HG02884 (cell line): ENCODE measurements around the gene RNF167.

Experiments
- ATAC-seq: cut with Tn5 transposase; IDR thresholded peaks from one replicate; pipeline ENCODE4 v1.9.1; 2021; ENCODE audit warnings: mild to moderate bottlenecking, moderate library complexity; ENCODE audit not compliant: unreplicated experiment

RNF167 gene

DNA sequence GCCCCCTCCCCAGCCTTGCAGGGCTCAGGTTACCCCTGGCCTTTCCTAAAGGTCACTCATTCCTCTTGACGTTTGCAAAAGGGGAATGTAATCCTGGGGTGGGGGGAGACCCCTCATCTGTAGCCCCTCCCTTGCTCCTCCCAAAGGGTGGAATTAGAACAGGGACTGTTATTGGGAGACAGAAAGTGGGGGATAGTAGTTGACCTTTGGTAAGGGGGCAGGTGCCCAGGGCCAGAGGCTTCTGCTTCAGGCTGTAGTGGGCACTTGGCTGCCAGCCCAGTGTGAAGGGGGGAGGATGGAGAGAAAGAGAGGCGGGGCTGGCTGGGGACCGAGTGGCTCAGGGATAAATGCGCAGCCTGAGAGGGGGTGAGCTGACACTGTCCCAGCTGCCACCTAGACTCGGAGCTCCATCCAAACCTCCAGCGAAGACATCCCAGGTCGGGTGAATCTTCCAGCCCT, 10.7 kb downstream of the RNF167 start, which contains the start of gene ENO3:
TSS of gene ENO3 (plus strand) at position 374 of the 459 bp plus-strand sequence. CDS start 711 bp downstream, outside the sequence.
- ATAC-seq, result no peak

GRCh38 chr17:4951486-4951885, 11.4 kb downstream of the RNF167 start:
- no peak for ATAC-seq

- ATAC-seq, result no peak
Measured at GRCh38 chr17:4953451-4953961, 13.4 kb downstream of the RNF167 start.

DNA sequence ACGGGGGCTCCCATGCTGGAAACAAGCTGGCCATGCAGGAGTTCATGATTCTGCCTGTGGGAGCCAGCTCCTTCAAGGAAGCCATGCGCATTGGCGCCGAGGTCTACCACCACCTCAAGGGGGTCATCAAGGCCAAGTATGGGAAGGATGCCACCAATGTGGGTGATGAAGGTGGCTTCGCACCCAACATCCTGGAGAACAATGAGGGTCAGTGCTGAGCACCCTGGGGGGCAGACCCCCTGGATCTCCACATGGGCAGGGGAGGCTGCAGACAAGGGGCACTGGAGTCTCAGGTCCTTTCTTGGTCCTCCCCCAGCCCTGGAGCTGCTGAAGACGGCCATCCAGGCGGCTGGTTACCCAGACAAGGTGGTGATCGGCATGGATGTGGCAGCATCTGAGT, 15.0 kb downstream of the RNF167 start:
- no peak for ATAC-seq

DNA sequence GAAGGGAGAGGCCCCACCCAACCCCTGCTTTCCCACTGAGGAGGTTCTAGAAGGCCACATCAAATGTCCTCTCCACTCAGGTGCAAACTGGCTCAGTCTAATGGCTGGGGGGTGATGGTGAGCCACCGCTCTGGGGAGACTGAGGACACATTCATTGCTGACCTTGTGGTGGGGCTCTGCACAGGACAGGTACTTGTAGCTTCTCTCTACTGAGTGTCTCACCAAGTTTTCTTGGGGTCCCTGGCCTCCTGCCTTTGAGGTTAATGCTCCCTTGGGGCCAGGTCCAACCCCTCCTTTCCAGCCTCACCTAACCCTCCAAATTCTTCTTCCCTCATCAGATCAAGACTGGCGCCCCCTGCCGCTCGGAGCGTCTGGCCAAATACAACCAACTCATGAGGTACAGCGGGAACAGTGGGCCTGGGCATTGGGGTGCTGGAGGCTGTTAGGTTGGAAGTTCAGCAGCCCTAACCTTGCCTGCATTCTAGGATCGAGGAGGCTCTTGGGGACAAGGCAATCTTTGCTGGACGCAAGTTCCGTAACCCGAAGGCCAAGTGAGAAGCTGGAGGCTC, 16.5 kb downstream of the RNF167 start:
- ATAC-seq, result no peak

GRCh38 chr17:4958102-4958501, 18.0 kb downstream of the RNF167 start:
- ATAC-seq, result no peak

GRCh38 chr17:4959261-4959965, 19.3 kb downstream of the RNF167 start:
- ATAC-seq, result no peak

DNA sequence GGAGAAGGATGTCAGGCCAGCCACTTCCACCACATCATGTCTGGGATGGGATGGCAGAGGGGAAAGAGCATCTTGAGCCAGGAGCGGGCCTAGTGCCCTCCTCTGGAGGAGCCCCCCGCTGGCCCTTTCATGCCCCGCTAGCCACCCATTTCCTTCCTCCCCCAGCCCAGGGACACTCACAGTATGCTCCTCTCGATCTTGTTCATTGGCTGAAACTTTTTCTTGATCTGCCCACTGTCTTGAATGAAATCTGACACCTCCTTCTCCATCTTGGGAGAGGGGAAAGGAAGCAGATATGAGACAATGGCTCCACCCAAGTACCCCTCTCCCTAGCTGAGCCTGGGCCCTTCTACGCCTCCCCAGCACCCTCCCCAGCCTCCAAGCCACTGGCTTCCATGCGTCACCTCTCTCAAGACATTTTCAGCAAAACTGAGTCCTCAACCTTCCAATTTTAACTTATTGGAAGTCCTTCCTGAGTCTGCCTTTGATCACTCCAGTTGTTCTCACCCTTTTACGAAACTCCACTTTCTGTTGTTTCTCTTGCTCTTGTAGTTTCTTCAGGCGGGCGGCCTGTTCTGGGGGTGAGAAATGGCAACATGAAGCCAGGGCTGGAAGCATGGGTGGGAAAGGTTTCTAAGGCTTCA, 20.3 kb downstream of the RNF167 start:
- no peak for ATAC-seq

DNA sequence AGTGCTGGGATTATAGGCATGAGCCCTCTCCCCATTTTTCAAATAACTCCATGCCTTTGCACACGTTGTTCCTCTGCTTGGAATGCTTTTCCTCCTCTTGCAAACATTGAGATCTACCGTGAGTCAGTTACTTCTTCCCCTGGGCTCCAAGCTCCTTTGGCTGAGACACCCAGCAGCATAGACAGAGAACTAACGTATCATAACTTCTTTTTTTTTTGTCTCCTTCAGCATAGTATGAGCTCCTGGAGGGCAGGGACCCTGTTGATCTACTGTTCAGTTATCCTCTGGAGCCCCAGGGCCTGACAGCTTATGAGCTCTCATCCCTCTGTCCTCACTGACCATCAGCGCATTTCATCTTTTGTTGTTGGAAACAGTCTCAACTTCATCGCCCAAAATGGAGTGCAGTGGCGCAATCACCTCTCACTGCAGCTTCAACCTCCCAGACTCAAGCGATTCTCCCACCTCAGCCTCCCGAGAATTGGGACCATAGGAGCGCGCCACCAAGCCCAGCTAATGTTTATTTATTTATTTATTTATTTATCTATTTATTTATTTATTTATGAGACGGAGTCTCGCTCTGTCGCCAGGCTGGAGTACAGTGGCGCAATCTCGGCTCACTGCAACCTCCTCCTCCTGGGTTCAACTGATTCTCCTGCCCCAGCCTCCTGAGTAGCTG, 25.4 kb downstream of the RNF167 start:
- no peak for ATAC-seq

DNA sequence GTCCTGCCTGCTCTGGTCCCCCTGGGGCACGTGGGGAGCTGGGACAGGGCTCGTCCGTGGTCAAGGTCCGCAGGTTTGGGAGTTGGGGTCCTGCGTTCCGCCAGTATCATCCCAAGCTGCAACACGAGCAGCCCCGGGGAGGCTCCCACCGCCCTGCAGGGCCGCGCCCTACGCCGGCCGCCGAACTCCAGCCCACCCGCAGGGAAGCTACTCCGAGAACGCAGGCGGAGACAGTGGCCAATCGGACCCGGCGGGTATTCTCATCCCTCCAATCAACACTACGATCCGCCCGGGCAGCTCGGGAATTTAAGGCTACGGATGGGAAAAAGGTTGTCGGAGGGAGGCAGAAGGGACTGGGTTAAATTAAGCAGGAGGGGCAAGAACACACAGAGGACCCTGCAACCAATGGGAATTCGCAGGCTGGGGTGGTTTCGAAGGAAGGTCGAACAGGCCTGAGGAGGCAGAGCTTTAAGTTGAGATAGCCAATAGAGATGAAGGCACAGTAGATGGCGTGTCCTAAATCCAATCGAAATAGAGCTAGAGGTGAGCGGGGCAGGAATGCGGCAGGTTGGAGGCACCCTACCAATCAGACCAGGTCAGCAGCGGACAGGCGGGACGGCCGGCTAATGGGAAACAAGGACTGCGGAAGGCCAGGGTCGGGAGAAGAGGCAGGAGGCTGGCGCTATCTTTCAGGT, 26.9 kb downstream of the RNF167 start:
- peak; percentile 72 for ATAC-seq

DNA sequence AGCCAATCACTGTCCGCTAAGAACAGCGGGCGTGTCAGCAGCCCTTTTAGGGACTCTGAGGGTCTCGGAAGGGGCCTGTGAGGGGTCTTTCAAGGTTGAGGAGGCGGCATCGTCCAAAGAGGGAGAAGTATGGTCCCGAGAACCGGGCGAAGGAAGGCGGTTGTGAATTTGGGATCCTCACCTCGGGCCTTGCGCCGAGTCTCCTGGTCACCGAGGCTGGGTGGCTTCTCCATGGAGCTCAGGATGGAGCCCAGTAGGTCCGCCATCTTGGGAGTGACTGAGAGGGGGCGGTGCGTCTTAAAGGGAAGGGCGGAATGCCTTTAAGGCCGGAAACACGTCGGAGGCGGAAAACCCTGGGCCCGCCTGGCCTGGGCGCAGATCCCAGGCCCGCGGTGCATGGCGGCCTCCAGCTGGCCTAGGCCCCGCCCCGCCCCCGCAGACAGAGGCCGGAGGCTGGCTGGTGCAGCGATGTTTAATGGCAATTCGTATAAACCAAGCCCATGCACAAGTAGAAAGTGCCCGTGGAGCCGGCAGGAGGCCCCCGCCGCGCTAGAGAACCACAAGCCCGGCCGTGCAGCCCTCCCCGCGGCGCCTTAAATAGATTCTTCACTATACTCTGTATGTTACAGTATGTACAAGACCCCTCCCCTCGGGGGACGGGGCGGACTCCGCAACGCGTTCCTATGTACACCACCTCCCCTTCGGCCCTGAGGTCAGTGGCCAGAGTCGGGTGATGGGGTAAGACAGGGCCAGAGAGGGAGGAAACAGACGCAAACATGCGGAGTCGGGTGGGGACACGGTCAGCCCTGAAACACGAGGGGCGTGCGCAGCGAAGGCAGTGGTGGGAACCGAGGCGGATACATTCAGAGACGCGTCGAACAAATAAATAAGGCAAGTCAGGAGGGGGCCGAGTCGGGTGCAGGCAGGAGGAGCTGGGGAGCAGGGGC, 27.7 kb downstream of the RNF167 start, which contains the start of gene SPAG7:
TSS of gene SPAG7 (minus strand) at position 279 of the 947 bp plus-strand sequence. CDS start at position 266, 13 bp downstream.
- ATAC-seq, result peak; percentile 51

- no peak for ATAC-seq
Measured at GRCh38 chr17:4968486-4969046, 28.5 kb downstream of the RNF167 start.

GRCh38 chr17:4969047-4969550, 29.0 kb downstream of the RNF167 start:
- no peak for ATAC-seq

- ATAC-seq, result no peak
Measured at GRCh38 chr17:4969551-4970173, 29.6 kb downstream of the RNF167 start.

DNA sequence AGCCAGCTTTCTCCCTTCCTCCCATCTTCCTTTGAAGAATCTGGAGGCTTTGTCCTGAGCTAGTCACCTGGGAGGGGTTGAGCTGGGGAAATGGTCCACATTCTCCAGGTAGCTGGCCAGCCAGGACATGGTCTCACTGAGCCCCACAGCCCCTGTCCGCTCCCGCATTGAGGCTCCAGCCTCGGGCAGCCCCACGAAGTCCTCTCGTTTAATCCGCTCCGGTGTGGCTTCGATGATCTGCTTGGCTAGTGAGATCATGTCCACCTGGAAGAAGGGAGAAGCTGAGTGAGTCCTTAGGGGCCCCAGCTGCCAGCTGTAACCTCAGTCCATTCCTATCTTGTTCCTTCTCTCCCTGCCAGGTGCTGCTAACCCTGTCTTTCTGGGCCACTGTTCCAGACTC, 30.2 kb downstream of the RNF167 start:
- ATAC-seq, result no peak

DNA sequence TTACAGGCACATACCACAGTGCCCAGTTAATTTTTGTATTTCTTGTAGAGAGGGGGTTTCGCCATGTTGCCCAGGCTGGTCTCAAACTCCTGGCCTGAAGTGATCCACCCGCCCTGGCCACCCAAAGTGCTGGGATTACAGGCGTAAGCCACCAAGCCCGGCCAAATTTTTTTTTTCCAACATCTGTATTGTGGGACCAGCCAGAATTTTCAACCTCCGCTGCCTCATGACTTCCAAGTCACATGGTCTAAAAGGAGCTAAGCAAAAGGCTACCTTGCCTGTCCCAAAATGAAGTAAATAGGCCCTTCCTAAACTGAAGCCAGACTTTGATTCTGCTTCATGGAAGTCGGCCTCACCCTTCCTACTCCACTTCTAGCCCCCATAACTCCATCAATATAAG, 31.8 kb downstream of the RNF167 start:
- ATAC-seq, result no peak

GRCh38 chr17:4972322-4972721, 32.3 kb downstream of the RNF167 start:
- no peak for ATAC-seq

- ATAC-seq, result no peak
Measured at GRCh38 chr17:4972752-4973151, 32.7 kb downstream of the RNF167 start.
